ENCODE data around the gene C1orf35. TPM values are rescaled to one million over a fixed set of nuclear protein-coding genes. Genes with fewer than 3 reads are reported as not detected.
A peak's percentile ranks its signal among the peaks of the same experiment; 100 is the strongest.

The C1orf35 gene
- total RNA-seq, 1 experiment from 2014 or later: 24.9 TPM

DNA sequence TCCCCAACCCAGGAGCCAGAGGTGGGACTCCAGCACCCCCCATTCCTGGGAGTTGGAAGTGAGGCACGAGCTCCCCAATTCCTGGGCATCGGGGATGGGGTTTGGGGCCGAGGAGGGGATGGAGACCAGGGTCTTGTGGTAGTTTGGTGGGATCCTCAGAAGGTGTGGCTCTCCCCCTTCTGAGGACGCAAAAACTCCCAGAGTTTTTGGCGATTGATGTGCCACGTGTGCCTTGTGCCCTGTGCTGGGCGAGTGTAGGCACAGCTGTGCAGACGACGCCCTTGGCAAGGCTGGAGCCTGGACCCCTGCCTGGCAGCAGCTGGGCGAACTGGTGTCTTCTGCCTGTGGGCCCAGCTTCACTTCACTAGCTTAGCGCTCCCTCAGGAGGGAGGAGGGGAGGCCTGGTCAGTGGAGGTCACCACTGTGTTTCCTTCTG, 39.6 kb upstream of the C1orf35 start:
- TF ChIP-seq, protein P1, sequence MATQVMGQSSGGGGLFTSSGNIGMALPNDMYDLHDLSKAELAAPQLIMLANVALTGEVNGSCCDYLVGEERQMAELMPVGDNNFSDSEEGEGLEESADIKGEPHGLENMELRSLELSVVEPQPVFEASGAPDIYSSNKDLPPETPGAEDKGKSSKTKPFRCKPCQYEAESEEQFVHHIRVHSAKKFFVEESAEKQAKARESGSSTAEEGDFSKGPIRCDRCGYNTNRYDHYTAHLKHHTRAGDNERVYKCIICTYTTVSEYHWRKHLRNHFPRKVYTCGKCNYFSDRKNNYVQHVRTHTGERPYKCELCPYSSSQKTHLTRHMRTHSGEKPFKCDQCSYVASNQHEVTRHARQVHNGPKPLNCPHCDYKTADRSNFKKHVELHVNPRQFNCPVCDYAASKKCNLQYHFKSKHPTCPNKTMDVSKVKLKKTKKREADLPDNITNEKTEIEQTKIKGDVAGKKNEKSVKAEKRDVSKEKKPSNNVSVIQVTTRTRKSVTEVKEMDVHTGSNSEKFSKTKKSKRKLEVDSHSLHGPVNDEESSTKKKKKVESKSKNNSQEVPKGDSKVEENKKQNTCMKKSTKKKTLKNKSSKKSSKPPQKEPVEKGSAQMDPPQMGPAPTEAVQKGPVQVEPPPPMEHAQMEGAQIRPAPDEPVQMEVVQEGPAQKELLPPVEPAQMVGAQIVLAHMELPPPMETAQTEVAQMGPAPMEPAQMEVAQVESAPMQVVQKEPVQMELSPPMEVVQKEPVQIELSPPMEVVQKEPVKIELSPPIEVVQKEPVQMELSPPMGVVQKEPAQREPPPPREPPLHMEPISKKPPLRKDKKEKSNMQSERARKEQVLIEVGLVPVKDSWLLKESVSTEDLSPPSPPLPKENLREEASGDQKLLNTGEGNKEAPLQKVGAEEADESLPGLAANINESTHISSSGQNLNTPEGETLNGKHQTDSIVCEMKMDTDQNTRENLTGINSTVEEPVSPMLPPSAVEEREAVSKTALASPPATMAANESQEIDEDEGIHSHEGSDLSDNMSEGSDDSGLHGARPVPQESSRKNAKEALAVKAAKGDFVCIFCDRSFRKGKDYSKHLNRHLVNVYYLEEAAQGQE (IDR thresholded peaks at IDR 0.05; ENCODE audit: insufficient read depth in 1 of 2, low read depth in 2 of 2, low read length in 1 of 2): no peak
- TF ChIP-seq POLR2AphosphoS5 (IDR thresholded peaks at IDR 0.05; ENCODE audit: low read depth, low read length): no peak
- TF ChIP-seq TCF7L2 (IDR thresholded peaks at IDR 0.05; ENCODE audit: low read depth, low read length): no peak
- TF ChIP-seq, protein P2, sequence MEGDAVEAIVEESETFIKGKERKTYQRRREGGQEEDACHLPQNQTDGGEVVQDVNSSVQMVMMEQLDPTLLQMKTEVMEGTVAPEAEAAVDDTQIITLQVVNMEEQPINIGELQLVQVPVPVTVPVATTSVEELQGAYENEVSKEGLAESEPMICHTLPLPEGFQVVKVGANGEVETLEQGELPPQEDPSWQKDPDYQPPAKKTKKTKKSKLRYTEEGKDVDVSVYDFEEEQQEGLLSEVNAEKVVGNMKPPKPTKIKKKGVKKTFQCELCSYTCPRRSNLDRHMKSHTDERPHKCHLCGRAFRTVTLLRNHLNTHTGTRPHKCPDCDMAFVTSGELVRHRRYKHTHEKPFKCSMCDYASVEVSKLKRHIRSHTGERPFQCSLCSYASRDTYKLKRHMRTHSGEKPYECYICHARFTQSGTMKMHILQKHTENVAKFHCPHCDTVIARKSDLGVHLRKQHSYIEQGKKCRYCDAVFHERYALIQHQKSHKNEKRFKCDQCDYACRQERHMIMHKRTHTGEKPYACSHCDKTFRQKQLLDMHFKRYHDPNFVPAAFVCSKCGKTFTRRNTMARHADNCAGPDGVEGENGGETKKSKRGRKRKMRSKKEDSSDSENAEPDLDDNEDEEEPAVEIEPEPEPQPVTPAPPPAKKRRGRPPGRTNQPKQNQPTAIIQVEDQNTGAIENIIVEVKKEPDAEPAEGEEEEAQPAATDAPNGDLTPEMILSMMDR (IDR thresholded peaks at IDR 0.05): no peak
- TF ChIP-seq SIN3A (IDR thresholded peaks at IDR 0.05; ENCODE audit: borderline replicate concordance, insufficient read depth, low read depth, low read length): no peak
- Histone ChIP-seq H3K4me3 (ENCODE audit: low read depth in 2 of 2, low read length in 2 of 2) (no peak overlapping the region), H3K27me3 (ENCODE audit: control insufficient read depth, insufficient read depth, low read length) (no peaks in the 10 kb centered on the region), H3K9me3 (ENCODE audit: control insufficient read depth, insufficient read depth, low read depth, low read length) (no peaks in the 10 kb centered on the region), H3K4me1 (ENCODE audit: control insufficient read depth, insufficient read depth, low read length) (peaks cover 13% of the 10 kb centered on the region), H3K36me3 (ENCODE audit: control insufficient read depth, insufficient read depth, low read length) (peaks cover 3% of the 10 kb centered on the region; the same call in 1 of the 2 replicates), H3K27ac (ENCODE audit: low read length) (no peak overlapping the region)
- no TSS peak for BruUV-seq (replicated peaks)
- CTCF ChIA-PET: no interaction called here
- in situ Hi-C loops (cut with HindIII; ENCODE audit: low pct_unique_long_range_greater_than_20kb, low sequenced_read_pairs) (no loop called here), intact Hi-C loops (cut with micrococcal nuclease; ENCODE audit: unreplicated experiment) (no loop called here)
- POLR2A ChIA-PET: no interaction called here
- DNase-seq (ENCODE audit: low read depth, low spot score) (no peak), ATAC-seq (no peak)

DNA sequence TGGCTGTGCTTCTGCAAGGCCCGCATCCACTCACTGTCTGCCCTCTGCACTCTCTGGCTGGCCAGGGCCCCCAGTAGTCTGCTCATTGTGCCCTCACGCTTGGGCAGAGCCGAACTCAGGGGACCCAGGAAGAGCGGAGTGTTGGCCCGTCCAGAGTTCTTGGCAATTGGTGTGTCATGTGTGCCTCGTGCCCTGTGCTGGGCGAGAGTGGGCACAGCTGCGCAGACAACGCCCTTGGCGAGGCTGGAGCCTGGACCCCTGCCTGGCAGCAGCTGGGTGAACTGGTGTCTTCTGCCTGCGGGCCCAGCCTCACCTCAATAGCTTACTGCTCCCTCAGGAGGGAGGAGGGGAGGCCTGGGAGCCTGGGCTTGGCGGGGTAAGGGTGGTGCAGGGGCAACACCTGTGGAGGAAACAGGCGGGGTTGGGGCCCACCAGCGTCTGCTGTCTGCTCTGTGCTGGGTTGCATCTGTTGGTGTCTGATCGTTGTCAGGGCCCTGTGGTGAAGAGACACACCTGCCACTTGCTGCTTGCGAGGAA, 39.1 kb upstream of the C1orf35 start:
- ChIA-PET CTCF (no interaction called here), POLR2A (no interaction called here)
- H3K4me1 ChIP-seq (ENCODE audit: control insufficient read depth, insufficient read depth, low read length): peaks cover 13% of the 10 kb centered on the region
- DNase-seq (ENCODE audit: low read depth, low spot score): no peak
- ATAC-seq: no peak
- H3K27ac ChIP-seq (ENCODE audit: low read length): peak overlapping the region; percentile 80
- in situ Hi-C loops (cut with HindIII; ENCODE audit: low pct_unique_long_range_greater_than_20kb, low sequenced_read_pairs): no loop called here
- TF ChIP-seq, protein P2 (IDR thresholded peaks at IDR 0.05): no peak
- no peak for TF ChIP-seq TCF7L2 (IDR thresholded peaks at IDR 0.05; ENCODE audit: low read depth, low read length)
- intact Hi-C loops (cut with micrococcal nuclease; ENCODE audit: unreplicated experiment): no loop called here
- BruUV-seq (replicated peaks): no TSS peak
- H3K36me3 ChIP-seq (ENCODE audit: control insufficient read depth, insufficient read depth, low read length): peaks cover 3% of the 10 kb centered on the region; the same call in 1 of the 2 replicates
- H3K27me3 ChIP-seq (ENCODE audit: control insufficient read depth, insufficient read depth, low read length): no peaks in the 10 kb centered on the region
- peak overlapping the region in 1 of 2 experiments; percentile 87; a peak in 2 of 4 replicates for H3K4me3 ChIP-seq (ENCODE audit: low read depth in 2 of 2, low read length in 2 of 2)
- H3K9me3 ChIP-seq (ENCODE audit: control insufficient read depth, insufficient read depth, low read depth, low read length): no peaks in the 10 kb centered on the region
